HG03439 (cell line): ENCODE data around the gene CA10.

ENCODE experiments used
- ATAC-seq: cut with Tn5 transposase; IDR thresholded peaks from one replicate; pipeline ENCODE4 v1.9.1; 2021; ENCODE audit warnings: mild to moderate bottlenecking, moderate library complexity; ENCODE audit not compliant: unreplicated experiment

CA10 gene

GRCh38 chr17:51700011-51700760 lies 458.3 kb downstream of the CA10 start:
- ATAC-seq: no peak

DNA sequence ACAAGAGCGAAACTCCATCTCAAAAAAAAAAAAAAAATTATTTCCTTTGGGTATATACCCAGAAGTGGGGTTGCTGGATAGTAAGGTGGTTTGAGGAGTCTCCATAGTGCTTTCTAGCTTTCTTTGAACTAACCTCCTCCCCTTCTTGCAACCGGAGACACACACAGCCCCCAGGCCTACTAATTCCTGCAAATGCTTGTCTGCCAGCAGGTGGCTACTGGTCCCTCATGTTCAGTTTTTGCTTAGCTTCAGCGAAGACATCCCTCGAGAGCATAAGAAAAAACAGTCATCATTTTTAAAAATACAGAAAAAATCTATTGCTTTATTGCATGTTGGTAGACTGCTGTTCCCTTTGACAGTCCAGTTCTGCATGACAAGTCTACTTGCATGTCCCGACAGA lies 459.2 kb downstream of the CA10 start:
- ATAC-seq: no peak

- ATAC-seq: no peak
Measured at GRCh38 chr17:51692917-51693316, 465.6 kb downstream of the CA10 start.

DNA sequence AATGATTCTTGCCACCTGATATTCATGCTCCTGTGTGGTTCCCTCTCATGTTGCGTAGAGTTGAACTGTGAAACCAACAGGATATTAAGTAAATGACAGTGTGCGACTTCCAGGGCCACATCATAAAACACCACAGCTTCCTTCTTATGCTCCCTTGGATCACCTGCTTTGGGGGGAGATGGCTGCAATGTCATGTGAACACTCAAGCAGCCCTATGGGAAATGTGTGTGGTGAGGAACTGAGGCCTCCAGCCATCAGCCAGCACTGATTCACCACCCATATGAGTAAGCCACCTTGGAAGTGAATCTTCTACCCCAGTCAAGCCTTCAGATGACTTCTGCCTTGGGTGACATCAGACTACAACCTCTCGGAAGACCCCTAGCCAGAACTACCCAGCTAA lies 470.6 kb downstream of the CA10 start:
- ATAC-seq: no peak

GRCh38 chr17:51685287-51685909 lies 473.1 kb downstream of the CA10 start:
- ATAC-seq: no peak

GRCh38 chr17:51684214-51684613 lies 474.3 kb downstream of the CA10 start:
- no peak for ATAC-seq

GRCh38 chr17:51683291-51683690 lies 475.2 kb downstream of the CA10 start:
- no peak for ATAC-seq

DNA sequence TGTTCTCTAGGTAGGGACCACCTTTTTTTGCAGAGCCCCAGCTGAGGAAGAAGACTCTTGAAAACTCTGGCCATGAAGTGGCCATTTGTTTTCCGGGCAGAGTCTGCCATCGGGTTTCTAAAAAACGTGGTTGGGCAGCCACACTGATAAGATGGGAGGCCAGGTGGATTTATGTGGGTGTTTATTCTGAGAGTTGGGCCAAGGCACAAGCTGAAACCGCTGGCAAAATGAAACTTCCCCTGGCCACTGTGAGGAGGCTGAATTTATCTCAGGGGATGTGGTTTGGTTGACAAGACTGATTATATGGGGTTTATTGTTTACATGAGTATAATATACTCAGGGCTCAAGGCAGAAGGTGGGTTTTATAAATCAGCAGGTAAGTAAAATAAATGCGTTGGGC lies 476.4 kb downstream of the CA10 start:
- no peak for ATAC-seq

- no peak for ATAC-seq
Measured at GRCh38 chr17:51677875-51678274, 480.6 kb downstream of the CA10 start.

DNA sequence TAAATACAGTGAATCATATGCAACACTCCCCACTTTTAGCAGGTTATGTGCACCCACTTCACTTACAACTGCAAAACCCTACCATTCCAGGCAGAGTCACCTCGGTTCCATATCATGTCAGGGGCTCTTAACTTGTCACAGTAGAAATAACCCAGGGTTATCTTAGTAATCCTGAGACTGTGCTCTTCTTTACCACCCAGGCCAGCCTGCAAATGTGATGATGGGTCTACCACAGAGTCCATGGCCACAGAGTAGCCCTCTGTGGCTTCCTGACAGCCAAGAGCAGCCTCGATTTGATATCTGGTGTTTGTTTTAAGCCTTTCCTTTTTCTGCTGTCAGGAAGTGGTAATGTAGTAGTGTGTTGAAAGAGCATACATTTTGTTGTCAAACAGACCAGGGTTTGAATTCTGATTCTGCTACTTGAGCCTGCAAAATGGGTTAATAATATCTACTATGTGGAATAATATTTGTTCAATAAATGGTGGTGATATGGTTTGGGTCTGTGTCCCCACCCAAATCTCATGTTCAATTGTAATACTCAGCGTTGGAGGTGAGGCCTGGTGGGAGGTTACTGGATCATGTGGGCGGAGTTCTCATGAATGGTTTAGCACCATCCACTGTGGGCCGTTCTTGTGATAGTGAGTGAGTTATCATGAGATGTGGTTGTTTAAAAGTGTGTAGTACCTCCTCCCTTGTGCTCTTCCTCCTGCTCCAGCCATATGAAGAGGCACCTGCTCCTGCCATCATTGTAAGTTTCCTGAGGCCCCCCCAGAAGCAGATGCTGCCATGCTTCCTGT lies 481.6 kb downstream of the CA10 start:
- no peak for ATAC-seq

GRCh38 chr17:51674579-51675255 lies 483.8 kb downstream of the CA10 start:
- ATAC-seq: no peak

- ATAC-seq: no peak
Measured at GRCh38 chr17:51673070-51673469, 485.4 kb downstream of the CA10 start.

DNA sequence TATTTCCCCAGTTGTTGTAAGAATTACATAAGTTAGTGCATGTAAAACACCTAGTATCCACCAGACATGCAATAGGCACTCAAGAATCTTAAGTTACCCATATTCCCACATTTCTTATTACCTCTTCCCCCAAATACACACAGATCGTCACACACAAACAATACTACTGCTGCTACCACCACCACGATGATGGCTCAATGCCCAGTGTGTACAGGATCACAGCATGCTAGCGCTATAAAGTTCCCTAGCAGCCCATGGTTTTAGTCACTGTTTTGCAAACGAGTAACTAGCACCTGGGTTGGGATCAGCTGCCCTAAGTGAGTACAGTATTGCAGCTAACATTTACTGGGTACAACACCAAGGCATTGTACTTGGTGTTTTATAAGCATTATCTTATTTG lies 486.4 kb downstream of the CA10 start:
- no peak for ATAC-seq

DNA sequence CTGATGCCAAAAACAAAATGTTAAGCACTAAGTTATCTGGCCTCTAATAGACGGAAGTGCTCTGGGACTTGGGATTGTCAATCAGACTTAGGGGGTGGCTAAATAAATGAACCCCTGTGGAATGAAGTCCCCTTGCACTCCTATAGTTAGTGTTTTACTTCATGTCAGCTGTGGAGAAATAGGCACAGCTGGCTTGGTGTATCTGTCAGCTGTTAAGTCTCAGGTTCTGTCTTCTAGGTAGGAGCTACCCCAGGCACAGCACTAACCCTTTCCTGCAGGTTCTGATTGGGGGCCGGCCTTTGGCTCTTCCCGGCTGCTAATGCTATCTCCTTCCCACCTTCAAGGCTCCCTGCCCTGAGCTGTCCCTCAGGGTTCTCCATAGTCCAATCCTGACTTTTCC lies 487.6 kb downstream of the CA10 start:
- ATAC-seq: no peak

GRCh38 chr17:51668963-51669246 lies 489.6 kb downstream of the CA10 start:
- ATAC-seq: no peak

GRCh38 chr17:51668155-51668962 lies 490.2 kb downstream of the CA10 start:
- ATAC-seq: no peak

DNA sequence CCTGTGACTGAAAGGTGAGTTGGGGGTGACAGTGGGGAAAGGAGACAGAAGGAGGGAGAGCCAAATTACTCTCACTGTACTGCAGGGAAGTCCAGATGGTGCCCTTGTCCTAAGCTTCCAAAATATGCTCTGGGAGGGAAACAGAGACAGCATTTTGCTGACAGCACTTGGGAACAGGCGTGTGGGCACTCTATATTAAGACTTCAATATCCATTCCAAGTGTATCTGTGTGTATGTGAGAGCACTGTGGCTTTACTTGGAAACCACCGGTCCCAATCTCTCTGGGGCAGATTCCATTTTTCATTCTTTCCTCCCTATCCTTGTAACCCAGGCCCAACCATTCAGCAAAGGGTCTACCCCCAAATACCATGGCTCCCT lies 490.8 kb downstream of the CA10 start:
- no peak for ATAC-seq

- ATAC-seq: no peak
Measured at GRCh38 chr17:51666971-51667705, 491.4 kb downstream of the CA10 start.

GRCh38 chr17:51662204-51663056 lies 496.1 kb downstream of the CA10 start:
- ATAC-seq: no peak
